Hypothalamus (tissue), 51 donors: Measurements from ENCODE around the gene PCDHGB3.
A peak's percentile ranks its signal among the peaks of the same experiment; 100 is the strongest.
"Not testable (repeated sequence)": the region's sequence is repeated elsewhere in the genome, so short reads cannot be mapped to it uniquely, and the experiment has no call there.

Source experiments
- DNase-seq, 51 donors: peaks; one replicate each; lab custom pipeline; 2025; lab: John Stamatoyannopoulos, UW

PCDHGB3 gene

GRCh38 chr5:141369994-141370848 is at the start of gene PCDHGB3:
Gene PCDHGB3 (plus strand): TSS chr5:141370242. CDS start chr5:141370395, 153 bp downstream.
- peak in 1 of 51 donors; percentile 11 for DNase-seq

GRCh38 chr5:141322261-141322660 is 47.8 kb upstream of the PCDHGB3 start:
- DNase-seq = no peak

- peak in 45 of 51 donors; percentile 1 to 78 (median 33) for DNase-seq
Measured at GRCh38 chr5:141326088-141326854, 43.8 kb upstream of the PCDHGB3 start.

GRCh38 chr5:141328231-141328630 is 41.8 kb upstream of the PCDHGB3 start:
- DNase-seq = no peak

- no peak for DNase-seq
Measured at GRCh38 chr5:141330299-141331080, 39.6 kb upstream of the PCDHGB3 start, which contains the start of gene PCDHGA1. Gene PCDHGA1 (plus strand): TSS chr5:141330514.

GRCh38 chr5:141332571-141332970 is 37.5 kb upstream of the PCDHGB3 start:
- DNase-seq = not testable (repeated sequence)

- no peak for DNase-seq
Measured at GRCh38 chr5:141338538-141339306, 31.3 kb upstream of the PCDHGB3 start, which contains the start of gene PCDHGA2. Gene PCDHGA2 (plus strand): TSS chr5:141338760.

GRCh38 chr5:141340781-141341354 is 29.2 kb upstream of the PCDHGB3 start:
- not testable (repeated sequence) for DNase-seq

- DNase-seq = no peak
Measured at GRCh38 chr5:141342773-141343172, 27.3 kb upstream of the PCDHGB3 start.

- no peak for DNase-seq
Measured at GRCh38 chr5:141343242-141343952, 26.6 kb upstream of the PCDHGB3 start, which contains the start of gene PCDHGA3. Gene PCDHGA3 (plus strand): TSS chr5:141343829. CDS start chr5:141344034, 205 bp downstream.

- no peak for DNase-seq
Measured at GRCh38 chr5:141343953-141344463, 26.0 kb upstream of the PCDHGB3 start.

- no peak for DNase-seq
Measured at GRCh38 chr5:141345327-141345726, 24.7 kb upstream of the PCDHGB3 start.

- not testable (repeated sequence) for DNase-seq
Measured at GRCh38 chr5:141346017-141346416, 24.0 kb upstream of the PCDHGB3 start.

- DNase-seq = peak in 7 of 51 donors; percentile 6 to 33 (median 16)
Measured at GRCh38 chr5:141349917-141350619, 20.0 kb upstream of the PCDHGB3 start, which contains the start of gene PCDHGB1. Gene PCDHGB1 (plus strand): TSS chr5:141350099. CDS start chr5:141350261, 162 bp downstream.

GRCh38 chr5:141351591-141351990 is 18.5 kb upstream of the PCDHGB3 start:
- no peak for DNase-seq

- no peak for DNase-seq
Measured at GRCh38 chr5:141354900-141355469, 15.1 kb upstream of the PCDHGB3 start, which contains the start of gene PCDHGA4. Gene PCDHGA4 (plus strand): TSS chr5:141355021. CDS start chr5:141355108, 87 bp downstream.

- DNase-seq = no peak
Measured at GRCh38 chr5:141355641-141356040, 14.4 kb upstream of the PCDHGB3 start.
